ENCODE data around the gene TLE6. TPM values are rescaled to one million over a fixed set of nuclear protein-coding genes. Genes with fewer than 3 reads are reported as not detected.
"Not testable (repeated sequence)": the region's sequence is repeated elsewhere in the genome, so short reads cannot be mapped to it uniquely, and the experiment has no call there.

TLE6 gene
- polyA plus RNA-seq, 2 donors, result 1.1 to 2.6 TPM

DNA sequence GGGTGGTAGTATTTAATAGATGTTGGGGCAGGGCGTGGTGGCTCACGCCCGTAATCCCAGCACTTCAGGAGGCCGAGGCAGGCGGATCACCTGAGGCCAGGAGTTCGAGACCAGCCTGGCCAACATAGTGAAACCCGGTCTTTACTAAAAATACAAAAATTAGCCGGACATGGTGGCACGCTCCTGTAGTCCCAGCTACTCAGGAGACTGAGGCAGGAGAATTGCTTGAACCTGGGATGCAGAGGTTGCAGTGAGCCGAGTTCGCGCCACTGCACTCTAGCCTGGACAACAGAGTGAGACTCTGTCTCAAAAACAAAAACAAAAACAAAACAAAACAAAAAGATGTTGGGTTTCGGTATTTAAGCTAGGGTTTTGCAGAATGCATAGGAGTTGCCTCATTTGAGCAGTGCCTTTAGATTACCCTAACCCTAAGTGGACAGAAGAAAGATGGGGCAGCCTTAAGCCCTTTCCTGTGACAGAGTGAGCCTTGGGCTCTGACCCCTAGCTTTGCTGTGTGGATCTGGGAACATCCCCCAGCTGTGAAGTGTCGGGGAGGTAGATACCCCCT is 59.7 kb downstream of the TLE6 start:
- H3K9me3 ChIP-seq (ENCODE audit: control insufficient read depth in 2 of 2, insufficient read depth in 1 of 2, low read depth in 1 of 2, low read length in 1 of 2); H3K27me3 ChIP-seq (ENCODE audit: control insufficient read depth in 1 of 2, insufficient read depth in 2 of 2, low read length in 2 of 2); H3K36me3 ChIP-seq (ENCODE audit: control insufficient read depth in 2 of 2, insufficient read depth in 2 of 2, low read length in 1 of 2); H3K4me3 ChIP-seq (ENCODE audit: low read depth in 1 of 2, low read length in 2 of 2); H3K4me1 ChIP-seq (ENCODE audit: control insufficient read depth in 2 of 2, insufficient read depth in 2 of 2, low read length in 1 of 2): not testable (repeated sequence)
- H3K27ac ChIP-seq (ENCODE audit: low read depth in 2 of 2, low read length in 1 of 2), result peak overlapping the region in 1 of 2 donors; percentile 99
- 68 to 74% methylated on average over 14 of the region's 14 CpGs for WGBS, 2 donors

GRCh38 chr19:3038214-3038613 is 60.9 kb downstream of the TLE6 start:
- H3K27ac ChIP-seq (ENCODE audit: low read depth in 2 of 2, low read length in 1 of 2), result no peak overlapping the region
- peaks cover 0 to 4% of the 10 kb centered on the region in 2 donors for H3K4me1 ChIP-seq (ENCODE audit: control insufficient read depth in 2 of 2, insufficient read depth in 2 of 2, low read length in 1 of 2)
- no peaks in the 10 kb centered on the region for H3K9me3 ChIP-seq (ENCODE audit: control insufficient read depth in 2 of 2, insufficient read depth in 1 of 2, low read depth in 1 of 2, low read length in 1 of 2)
- 77 to 85% methylated on average over 5 of the region's 5 CpGs for WGBS, 2 donors
- H3K4me3 ChIP-seq (ENCODE audit: low read depth in 1 of 2, low read length in 2 of 2), result no peak overlapping the region
- no peaks in the 10 kb centered on the region for H3K27me3 ChIP-seq (ENCODE audit: control insufficient read depth in 1 of 2, insufficient read depth in 2 of 2, low read length in 2 of 2)
- H3K36me3 ChIP-seq (ENCODE audit: control insufficient read depth in 2 of 2, insufficient read depth in 2 of 2, low read length in 1 of 2), result no peaks in the 10 kb centered on the region

GRCh38 chr19:3039125-3039524 is 61.8 kb downstream of the TLE6 start:
- 86% methylated on average over 5 of the region's 5 CpGs for WGBS, 2 donors
- no peaks in the 10 kb centered on the region for H3K27me3 ChIP-seq (ENCODE audit: control insufficient read depth in 1 of 2, insufficient read depth in 2 of 2, low read length in 2 of 2)
- H3K4me3 ChIP-seq (ENCODE audit: low read depth in 1 of 2, low read length in 2 of 2), result no peak overlapping the region

DNA sequence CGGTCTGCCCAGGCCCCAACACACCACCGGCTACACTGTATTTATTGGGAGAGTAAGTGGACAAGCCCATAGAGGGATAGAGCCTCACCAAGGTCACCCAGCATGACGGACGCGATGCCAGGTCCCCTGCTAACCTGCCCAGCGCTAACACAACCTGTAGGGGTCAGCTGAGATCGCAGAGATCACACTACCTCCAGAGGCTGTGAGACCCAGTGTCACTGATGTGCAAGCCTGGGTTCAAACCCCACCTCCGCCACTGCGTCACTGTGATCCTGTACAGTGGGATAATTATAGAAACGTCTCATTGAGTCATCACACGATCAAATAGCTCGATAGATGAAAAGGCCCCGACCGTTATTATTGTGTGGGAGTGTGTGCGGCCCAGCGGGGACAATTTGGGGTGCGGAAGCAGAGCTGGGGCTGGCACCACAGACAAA is 62.3 kb downstream of the TLE6 start:
- Histone ChIP-seq H3K9me3 (ENCODE audit: control insufficient read depth in 2 of 2, insufficient read depth in 1 of 2, low read depth in 1 of 2, low read length in 1 of 2) (no peaks in the 10 kb centered on the region), H3K4me1 (ENCODE audit: control insufficient read depth in 2 of 2, insufficient read depth in 2 of 2, low read length in 1 of 2) (peaks cover 0 to 2% of the 10 kb centered on the region in 2 donors), H3K36me3 (ENCODE audit: control insufficient read depth in 2 of 2, insufficient read depth in 2 of 2, low read length in 1 of 2) (no peaks in the 10 kb centered on the region), H3K27me3 (ENCODE audit: control insufficient read depth in 1 of 2, insufficient read depth in 2 of 2, low read length in 2 of 2) (no peaks in the 10 kb centered on the region), H3K4me3 (ENCODE audit: low read depth in 1 of 2, low read length in 2 of 2) (no peak overlapping the region), H3K27ac (ENCODE audit: low read depth in 2 of 2, low read length in 1 of 2) (no peak overlapping the region)
- WGBS, 2 donors, result 68 to 69% methylated on average over 17 of the region's 17 CpGs

More at GRCh38 chr19:3039125-3039524, 61.8 kb downstream of the TLE6 start:
- no peak overlapping the region for H3K27ac ChIP-seq (ENCODE audit: low read depth in 2 of 2, low read length in 1 of 2)
- no peaks in the 10 kb centered on the region for H3K36me3 ChIP-seq (ENCODE audit: control insufficient read depth in 2 of 2, insufficient read depth in 2 of 2, low read length in 1 of 2)
- peaks cover 0 to 4% of the 10 kb centered on the region in 2 donors for H3K4me1 ChIP-seq (ENCODE audit: control insufficient read depth in 2 of 2, insufficient read depth in 2 of 2, low read length in 1 of 2)
- H3K9me3 ChIP-seq (ENCODE audit: control insufficient read depth in 2 of 2, insufficient read depth in 1 of 2, low read depth in 1 of 2, low read length in 1 of 2), result no peaks in the 10 kb centered on the region

DNA sequence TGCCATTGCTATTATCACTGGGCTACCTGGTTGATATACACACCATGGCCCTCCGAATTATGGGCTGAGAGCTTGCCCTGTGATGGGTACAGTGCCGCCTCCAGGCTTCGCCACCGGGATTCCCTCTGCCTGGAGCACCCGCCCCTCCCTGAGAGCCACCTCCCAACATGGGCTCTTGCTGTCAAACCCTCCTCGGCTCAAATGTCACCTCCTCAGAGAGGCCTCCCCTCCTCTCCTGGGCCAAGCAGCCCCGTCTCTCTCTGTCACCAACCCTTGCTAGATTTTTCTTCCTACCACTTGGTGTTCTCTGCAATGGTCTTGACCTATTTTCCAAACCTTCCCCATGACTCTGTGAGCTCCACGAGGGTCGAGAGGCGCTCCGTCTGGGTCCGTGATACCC is 64.0 kb downstream of the TLE6 start:
- Histone ChIP-seq H3K4me1 (ENCODE audit: control insufficient read depth in 2 of 2, insufficient read depth in 2 of 2, low read length in 1 of 2) (no peaks in the 10 kb centered on the region), H3K36me3 (ENCODE audit: control insufficient read depth in 2 of 2, insufficient read depth in 2 of 2, low read length in 1 of 2) (no peaks in the 10 kb centered on the region), H3K27ac (ENCODE audit: low read depth in 2 of 2, low read length in 1 of 2) (no peak overlapping the region), H3K9me3 (ENCODE audit: control insufficient read depth in 2 of 2, insufficient read depth in 1 of 2, low read depth in 1 of 2, low read length in 1 of 2) (no peaks in the 10 kb centered on the region), H3K4me3 (ENCODE audit: low read depth in 1 of 2, low read length in 2 of 2) (no peak overlapping the region), H3K27me3 (ENCODE audit: control insufficient read depth in 1 of 2, insufficient read depth in 2 of 2, low read length in 2 of 2) (no peaks in the 10 kb centered on the region)
- 72 to 77% methylated on average over 12 of the region's 12 CpGs for WGBS, 2 donors

DNA sequence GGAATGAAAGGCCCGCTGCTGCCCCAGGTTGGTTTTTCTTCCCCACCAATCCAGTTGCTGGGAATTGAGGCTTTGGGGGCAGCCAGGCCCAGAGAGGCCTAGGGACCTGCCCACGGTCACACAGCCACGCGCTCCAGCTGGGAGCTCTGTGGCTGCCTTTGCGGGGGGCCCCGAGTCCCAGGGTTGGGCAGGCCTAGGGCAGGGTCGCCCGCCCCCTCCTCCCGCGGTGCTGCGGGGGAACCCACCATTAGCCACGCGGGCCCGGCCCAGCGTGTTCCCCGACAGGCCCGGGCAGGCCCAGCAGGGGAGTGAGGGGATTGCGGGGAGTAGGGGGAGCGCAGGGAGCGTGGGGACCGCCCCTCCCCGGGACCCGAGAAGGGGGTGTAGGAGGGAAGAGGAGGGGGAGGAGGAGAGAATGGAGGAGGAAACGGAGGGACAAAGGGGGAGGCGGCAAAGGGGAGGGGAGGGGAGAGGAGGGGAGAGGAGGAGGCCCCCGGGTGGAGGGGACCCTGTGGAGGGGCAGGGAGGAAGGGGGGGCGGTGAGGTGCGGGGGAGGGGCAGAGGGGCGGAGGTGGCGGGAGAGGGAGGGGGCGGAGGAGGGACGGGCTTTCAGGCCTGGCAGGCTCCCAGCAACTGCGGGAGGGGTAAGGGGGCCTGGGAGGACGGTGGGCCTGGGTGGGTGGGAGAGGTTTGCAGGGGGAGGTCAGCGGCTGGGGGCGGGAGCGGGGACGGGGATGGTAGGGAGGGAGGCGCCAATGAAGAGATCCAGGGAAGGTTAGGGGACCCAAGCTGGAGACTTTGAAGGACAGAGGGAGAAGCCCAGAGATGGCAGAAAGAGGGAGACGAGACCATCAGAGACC is 64.6 kb downstream of the TLE6 start:
- WGBS, 2 donors, result 21 to 22% methylated on average over 35 to 40 of the region's 40 CpGs

DNA sequence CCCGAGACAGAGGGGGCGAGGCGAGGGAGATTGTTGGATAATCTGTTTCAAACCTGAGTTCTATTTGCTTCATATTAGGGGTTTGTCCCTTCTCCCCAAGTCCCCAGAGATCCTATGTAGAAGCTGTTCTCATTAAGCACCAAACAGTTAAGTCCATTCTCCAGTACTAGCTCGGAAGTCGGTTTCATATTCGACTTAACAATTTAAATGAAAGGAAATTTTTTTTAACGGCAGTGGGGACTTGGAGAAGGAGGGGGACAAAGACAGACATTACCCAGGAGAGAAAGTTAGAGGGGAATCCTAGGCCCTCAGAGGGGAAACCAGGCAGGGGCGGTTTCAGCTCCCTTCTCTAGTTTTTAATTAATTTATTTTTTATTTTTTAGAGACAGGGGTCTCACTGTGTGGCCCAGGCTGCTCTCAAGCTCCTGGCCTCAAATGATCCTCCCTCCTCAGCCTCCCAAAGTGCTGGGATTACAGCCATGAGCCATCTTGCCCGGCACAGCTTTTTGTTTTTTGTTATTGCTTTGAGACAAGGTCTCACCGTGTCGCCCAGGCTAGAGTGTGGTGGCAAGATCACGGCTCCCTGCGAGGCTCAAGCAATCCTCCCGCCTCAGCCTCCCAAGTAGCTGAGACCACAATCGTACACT is 65.4 kb downstream of the TLE6 start:
- WGBS, 2 donors, result 41 to 46% methylated on average over 15 of the region's 15 CpGs
- no peak overlapping the region for H3K27ac ChIP-seq (ENCODE audit: low read depth in 2 of 2, low read length in 1 of 2)
- no peaks in the 10 kb centered on the region for H3K27me3 ChIP-seq (ENCODE audit: control insufficient read depth in 1 of 2, insufficient read depth in 2 of 2, low read length in 2 of 2)
- H3K9me3 ChIP-seq (ENCODE audit: control insufficient read depth in 2 of 2, insufficient read depth in 1 of 2, low read depth in 1 of 2, low read length in 1 of 2), result no peaks in the 10 kb centered on the region
- no peaks in the 10 kb centered on the region for H3K36me3 ChIP-seq (ENCODE audit: control insufficient read depth in 2 of 2, insufficient read depth in 2 of 2, low read length in 1 of 2)
- no peaks in the 10 kb centered on the region for H3K4me1 ChIP-seq (ENCODE audit: control insufficient read depth in 2 of 2, insufficient read depth in 2 of 2, low read length in 1 of 2)
- no peak overlapping the region for H3K4me3 ChIP-seq (ENCODE audit: low read depth in 1 of 2, low read length in 2 of 2)

More for the DNA sequence above, 64.6 kb downstream of the TLE6 start:
- Histone ChIP-seq H3K27ac (ENCODE audit: low read depth in 2 of 2, low read length in 1 of 2) (no peak overlapping the region), H3K9me3 (ENCODE audit: control insufficient read depth in 2 of 2, insufficient read depth in 1 of 2, low read depth in 1 of 2, low read length in 1 of 2) (no peaks in the 10 kb centered on the region), H3K36me3 (ENCODE audit: control insufficient read depth in 2 of 2, insufficient read depth in 2 of 2, low read length in 1 of 2) (no peaks in the 10 kb centered on the region), H3K27me3 (ENCODE audit: control insufficient read depth in 1 of 2, insufficient read depth in 2 of 2, low read length in 2 of 2) (no peaks in the 10 kb centered on the region), H3K4me3 (ENCODE audit: low read depth in 1 of 2, low read length in 2 of 2) (no peak overlapping the region), H3K4me1 (ENCODE audit: control insufficient read depth in 2 of 2, insufficient read depth in 2 of 2, low read length in 1 of 2) (no peaks in the 10 kb centered on the region)

Other genes with a start within 250 kb of the TLE6 start
- gene SLC39A3, start 237.5 kb upstream of the TLE6 start, polyA plus RNA-seq, result 10 to 100 TPM; 13.0 to 19.8 TPM
- 10 to 100 TPM; 42.5 to 56.1 TPM for gene SGTA, start 194.3 kb upstream of the TLE6 start, polyA plus RNA-seq
- 10 to 100 TPM; 56.5 to 77.4 TPM for gene THOP1, start 192.1 kb upstream of the TLE6 start, polyA plus RNA-seq
- 1 to 10 TPM; 1.5 to 4.9 TPM for gene ZNF554, start 157.7 kb upstream of the TLE6 start, polyA plus RNA-seq
- gene ZNF555, start 136.1 kb upstream of the TLE6 start, polyA plus RNA-seq, result 1 to 10 TPM; 1.2 to 2.4 TPM
- under 1 TPM; 0.49 to 0.78 TPM for gene ZNF556, start 110.2 kb upstream of the TLE6 start, polyA plus RNA-seq
- 1 to 10 TPM; 6.8 to 8.1 TPM for gene ZNF57, start 76.6 kb upstream of the TLE6 start, polyA plus RNA-seq
- gene ZNF77, start 32.6 kb upstream of the TLE6 start, polyA plus RNA-seq, result 1 to 10 TPM; 2.6 TPM
- gene TLE2, start 51.7 kb downstream of the TLE6 start, polyA plus RNA-seq, result 10 to 100 TPM; 10.1 to 16.0 TPM
- 100 to 1,000 TPM; 356 to 578 TPM for gene TLE5, start 84.9 kb downstream of the TLE6 start, polyA plus RNA-seq
- gene GNA11, start 116.8 kb downstream of the TLE6 start, polyA plus RNA-seq, result 10 to 100 TPM; 18.5 to 20.0 TPM
- 100 to 1,000 TPM; 118 to 135 TPM for gene GNA15, start 158.5 kb downstream of the TLE6 start, polyA plus RNA-seq
- 1 to 10 TPM; 1.5 to 2.4 TPM for gene S1PR4, start 201.2 kb downstream of the TLE6 start, polyA plus RNA-seq
- 10 to 100 TPM; 23.9 to 24.9 TPM for gene NCLN, start 208.4 kb downstream of the TLE6 start, polyA plus RNA-seq
- under 1 TPM; 0.06 to 0.16 TPM for gene CELF5, start 247.1 kb downstream of the TLE6 start, polyA plus RNA-seq

Data from esophagus (tissue), 2 donors.